HG03280 (cell line): ENCODE results near the gene ERCC4.
"Not testable (repeated sequence)": the region's sequence is repeated elsewhere in the genome, so short reads cannot be mapped to it uniquely, and the experiment has no call there.

Source experiments
- ATAC-seq: cut with Tn5 transposase; IDR thresholded peaks from one replicate; pipeline ENCODE4 v1.9.1; 2021; ENCODE audit warnings: mild to moderate bottlenecking, moderate library complexity; ENCODE audit not compliant: unreplicated experiment

Gene ERCC4

DNA sequence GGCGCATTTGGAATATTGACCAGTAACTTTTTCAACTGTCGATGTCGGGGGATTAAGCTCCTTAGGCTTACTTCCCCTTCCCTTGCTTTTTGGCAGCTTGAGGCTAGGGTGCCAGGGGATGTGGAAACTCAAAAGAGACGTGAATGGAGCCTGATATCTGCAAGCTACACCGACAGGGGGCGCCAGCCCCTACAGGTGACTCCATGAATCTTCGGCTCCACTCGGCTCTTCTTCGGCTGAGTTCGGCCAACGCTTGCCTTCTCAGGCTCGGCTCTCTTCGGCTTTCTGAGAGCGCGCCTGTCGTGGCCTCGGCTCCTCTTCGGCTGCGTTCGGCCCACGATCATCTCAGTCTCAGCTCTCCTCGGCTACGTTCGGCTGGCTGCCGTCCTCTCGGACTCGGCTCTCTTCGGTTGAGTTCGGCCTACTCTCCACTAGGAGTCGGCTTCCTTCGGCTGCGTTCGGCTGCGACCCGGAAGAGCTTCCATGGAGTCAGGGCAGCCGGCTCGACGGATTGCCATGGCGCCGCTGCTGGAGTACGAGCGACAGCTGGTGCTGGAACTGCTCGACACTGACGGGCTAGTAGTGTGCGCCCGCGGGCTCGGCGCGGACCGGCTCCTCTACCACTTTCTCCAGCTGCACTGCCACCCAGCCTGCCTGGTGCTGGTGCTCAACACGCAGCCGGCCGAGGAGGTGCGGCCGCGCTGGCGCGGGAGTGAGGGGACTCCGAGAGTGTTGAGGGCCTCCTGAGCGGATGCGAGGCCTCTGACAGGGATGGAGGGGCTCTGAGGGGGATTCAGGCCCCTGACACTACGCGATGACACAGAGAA lies at the start of gene ERCC4:
ERCC4 (plus strand) TSS at position 472 of the 827 bp plus-strand sequence; CDS start at position 484, 12 bp downstream.
- ATAC-seq: peak; percentile 99

DNA sequence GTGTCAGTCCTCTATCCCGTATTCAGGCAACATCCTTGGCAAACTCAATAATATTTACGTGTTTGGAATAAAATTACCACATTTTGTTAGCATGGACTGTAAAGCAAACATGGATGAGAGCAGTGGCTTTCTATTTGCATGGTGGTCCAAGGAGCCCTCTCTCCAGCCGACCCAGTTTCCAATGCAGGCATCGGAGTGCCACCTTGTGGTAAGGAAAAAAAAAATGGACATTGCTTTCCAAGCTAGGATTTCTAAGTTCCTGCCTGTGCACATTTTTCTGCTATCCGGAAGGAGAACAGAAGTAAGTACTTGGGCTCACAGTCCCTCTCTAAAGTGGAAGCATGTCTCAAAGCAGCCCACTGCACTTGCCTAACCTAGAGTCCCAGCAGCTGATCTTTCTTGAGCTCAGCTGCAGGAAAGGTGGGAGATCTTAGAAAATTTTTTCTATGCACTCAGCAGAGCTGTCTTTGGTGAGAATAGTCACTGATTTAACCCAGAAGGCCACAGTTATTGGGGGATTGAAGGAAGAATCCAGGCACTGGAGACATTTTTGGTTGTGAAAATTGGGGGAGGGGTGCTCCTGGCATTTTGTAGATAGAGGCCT lies 46.0 kb upstream of the ERCC4 start:
- ATAC-seq: no peak

DNA sequence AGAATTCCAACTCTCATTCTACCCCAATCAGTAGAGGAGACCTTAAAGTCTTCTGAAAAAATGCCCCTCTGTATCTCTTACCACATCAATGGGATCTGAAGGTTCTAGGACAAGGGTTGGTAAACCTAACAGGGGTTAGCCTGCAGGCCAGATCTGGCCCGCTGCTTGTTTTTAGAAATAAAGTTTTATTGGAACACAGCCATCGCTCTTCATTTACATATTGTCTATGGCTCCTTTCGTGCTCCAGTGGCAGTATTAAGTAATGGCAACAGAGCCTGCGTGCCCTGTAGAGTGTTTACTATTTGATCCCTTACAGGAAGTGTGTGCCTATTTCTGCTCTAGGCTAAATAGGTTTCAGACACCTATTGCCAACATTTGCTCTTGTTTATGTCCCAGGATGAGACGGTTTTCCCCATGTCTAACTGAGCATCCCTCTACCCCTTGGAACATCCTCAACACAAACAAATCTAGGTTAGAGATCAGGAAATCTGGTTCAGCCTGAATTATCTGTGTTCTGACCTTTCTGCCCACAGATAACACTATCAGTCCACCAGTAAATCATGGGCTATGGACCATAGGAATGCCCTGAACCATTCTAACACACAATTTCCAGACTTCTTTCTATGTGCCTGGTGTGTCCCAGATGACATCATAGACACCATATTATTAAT lies 44.2 kb upstream of the ERCC4 start:
- no peak for ATAC-seq

DNA sequence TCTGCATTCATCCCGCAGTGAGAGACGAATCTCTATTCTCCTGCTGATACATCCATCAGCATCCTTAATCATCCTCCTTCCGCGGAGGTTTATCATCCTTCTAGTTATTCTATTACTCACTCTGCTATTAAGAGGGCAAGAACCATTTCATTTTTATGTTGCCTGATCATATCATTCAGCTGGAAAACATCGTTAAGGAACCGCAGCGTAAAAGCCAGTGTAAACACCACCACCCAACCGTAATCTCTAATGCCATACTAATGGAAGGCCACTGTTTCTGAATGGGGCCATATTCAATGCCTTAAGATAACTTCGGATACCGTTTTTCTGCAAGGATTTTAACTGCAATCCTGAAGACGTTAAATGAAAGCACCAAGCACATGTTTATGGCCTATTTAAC lies 36.7 kb upstream of the ERCC4 start:
- no peak for ATAC-seq

DNA sequence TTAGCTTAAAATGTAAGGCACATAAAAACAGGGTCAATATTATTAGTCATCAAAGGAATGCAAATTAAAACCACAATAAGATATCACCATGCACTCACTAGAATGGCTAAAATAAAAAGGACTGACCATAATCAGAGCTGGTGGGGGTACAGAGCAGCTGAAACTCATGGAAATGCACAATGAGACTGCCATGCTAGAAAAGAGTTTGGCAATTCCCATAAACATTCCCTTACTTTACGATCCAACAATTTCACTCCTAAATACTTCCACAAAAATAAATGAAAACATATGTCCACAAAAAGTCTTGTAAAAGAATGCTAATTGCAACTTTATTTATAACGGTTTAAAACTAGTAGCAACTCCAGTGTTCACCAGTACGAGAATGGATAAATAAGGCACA lies 36.1 kb upstream of the ERCC4 start:
- ATAC-seq: no peak

DNA sequence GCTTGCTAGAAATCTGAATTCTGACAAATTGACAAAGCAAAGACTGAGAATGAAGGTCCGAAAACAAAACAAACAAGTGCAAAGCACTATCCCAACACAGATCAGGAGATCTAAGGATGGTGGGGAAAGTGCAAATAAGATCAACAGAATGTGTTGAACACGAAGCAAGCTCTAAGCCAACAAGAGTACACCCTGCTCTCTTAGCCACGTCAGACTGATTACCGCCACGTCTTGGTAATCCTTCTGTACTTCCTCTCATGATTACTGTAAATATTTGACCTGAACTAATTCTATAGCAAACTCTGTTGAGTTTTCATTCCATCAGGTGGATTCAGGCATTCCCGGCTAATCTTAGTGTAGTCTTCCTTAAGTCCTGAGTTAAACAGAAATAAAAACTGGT lies 34.3 kb upstream of the ERCC4 start:
- ATAC-seq: no peak

DNA sequence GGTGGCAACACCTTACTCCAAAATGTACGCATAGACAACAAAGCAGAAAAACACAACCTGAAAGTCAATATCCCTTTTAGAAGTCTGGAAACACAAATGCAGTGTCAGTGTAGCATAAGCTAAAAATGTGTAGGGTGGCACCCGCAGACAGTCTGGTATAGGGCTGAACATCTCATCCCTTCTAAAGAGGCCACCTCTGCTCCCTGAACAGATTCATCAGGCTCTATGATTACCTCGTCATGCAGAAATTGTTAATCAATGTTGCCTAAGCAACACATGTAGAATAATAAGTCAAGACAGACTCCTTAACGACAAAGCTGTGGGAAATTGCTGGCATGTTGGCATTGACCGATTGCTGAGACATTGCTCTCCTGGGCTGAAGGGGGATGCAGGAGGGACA lies 33.3 kb upstream of the ERCC4 start:
- ATAC-seq: no peak

DNA sequence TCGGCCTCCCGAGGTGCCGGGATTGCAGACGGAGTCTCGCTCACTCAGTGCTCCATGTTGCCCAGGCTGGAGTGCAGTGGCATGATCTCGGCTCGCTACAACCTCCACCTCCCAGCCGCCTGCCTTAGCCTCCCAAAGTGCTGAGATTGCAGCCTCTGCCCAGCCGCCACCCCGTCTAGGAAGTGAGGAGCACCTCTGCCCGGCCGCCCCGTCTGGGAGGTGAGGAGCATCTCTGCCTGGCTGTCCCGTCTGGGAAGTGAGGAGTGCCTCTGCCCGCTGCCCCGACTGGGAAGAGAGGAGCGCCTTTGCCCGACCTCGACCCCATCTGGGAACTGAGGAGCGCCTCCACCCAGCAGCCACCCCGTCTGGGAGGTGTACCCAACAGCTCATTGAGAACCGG lies 30.6 kb upstream of the ERCC4 start:
- ATAC-seq: not testable (repeated sequence)

DNA sequence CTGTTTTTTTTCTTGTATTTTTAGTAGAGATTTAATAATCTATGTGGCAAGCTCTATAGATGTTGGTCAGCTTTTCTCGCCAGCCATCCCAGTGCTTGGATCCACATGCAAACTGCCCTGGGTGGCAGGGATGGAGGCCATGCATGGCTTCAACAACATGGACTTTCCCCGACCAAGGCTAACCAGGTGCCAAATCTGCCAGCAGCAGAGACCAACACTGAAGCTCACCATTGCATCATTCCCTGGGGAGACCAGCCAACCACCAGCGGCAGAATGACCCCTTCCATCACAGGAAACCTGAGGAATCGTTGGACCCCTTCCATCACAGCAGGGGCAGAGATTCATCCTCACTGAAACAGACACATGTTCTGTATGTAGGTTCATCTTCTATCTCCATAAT lies 27.7 kb upstream of the ERCC4 start:
- ATAC-seq: no peak

DNA sequence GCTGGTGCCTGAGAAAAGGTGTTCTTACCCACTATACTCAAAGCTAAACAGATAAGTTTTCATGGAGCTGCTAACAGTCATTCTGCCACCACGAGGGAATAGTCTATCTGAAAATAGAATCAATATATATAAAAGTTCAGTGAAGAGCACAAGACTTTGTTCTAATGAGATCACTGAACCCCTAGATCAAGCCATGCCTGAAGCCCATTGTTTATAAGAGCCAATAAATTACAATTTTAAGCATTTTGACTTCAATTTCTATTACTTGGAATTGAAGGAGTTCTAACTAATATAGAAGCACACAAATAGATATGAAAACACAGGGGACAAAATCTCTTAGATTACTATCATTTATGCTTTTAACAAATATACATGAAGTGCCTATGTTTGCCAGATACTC lies 24.4 kb upstream of the ERCC4 start:
- ATAC-seq: no peak

DNA sequence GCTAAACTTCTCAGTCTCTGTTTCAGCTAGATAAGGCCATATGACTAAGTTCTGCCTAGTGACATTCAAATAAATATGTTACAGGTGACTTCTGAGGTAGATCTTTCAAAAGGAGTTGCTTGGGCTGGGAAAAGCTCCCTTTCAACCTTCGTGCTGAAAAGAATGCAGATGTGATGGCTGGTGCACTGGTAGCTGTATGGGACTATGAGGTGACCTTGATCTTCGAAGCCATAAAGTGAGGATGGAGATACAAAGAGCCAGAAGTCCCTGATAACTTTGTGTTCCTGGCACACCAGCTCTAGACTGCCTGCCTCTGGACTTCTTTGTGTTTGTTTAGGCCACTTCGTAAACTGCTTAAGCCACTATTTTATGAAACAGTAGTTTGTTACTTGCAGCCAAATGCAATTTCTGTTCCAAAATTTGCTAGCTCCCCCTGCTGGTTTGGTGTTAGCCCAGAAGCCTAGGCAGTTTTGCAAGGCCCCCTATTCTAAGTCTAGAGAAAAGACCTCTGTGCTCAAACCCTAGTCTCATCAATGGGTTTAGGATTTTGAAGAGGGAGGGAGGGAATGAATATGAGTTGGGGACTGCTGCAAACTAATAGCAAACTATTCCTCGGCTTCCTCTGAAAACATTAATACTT lies 23.3 kb upstream of the ERCC4 start:
- ATAC-seq: no peak

DNA sequence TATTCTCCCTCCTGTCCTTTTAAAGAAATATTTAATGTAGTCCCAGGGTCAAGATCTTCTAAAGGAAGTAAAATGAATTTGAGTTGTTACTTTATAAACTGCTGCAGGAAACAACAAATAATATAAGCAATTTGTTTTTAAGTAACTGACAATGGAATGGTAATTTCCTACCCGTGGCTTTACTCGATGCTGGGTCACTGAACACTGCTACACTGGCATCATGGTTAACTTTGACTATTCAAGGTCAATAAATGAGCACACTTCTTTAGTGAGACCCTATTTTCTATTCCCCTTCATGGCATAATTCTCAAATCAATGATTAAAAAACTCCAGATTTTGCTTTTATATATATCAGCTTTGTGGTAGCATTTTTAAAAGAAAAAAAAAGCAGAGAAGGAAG lies 22.1 kb upstream of the ERCC4 start:
- ATAC-seq: no peak

DNA sequence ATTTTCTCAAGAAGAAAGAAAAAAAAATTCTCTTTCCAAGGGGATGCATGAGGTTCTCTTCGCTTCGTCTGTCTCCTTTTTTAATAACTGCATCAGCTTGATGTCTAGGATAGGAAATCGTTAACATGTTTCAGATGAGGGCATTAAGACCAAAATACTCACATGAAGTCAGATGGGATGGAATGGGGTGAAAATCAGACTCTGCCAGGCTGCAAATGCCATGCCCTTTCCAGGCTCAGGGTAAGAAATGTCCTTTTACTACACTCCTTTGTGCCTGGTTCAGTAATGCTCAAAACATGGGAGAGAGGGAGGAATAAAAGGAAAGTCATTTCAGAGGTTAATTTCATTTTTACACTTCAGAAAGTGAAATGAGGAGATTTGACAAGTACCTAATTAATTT lies 21.7 kb upstream of the ERCC4 start:
- no peak for ATAC-seq

DNA sequence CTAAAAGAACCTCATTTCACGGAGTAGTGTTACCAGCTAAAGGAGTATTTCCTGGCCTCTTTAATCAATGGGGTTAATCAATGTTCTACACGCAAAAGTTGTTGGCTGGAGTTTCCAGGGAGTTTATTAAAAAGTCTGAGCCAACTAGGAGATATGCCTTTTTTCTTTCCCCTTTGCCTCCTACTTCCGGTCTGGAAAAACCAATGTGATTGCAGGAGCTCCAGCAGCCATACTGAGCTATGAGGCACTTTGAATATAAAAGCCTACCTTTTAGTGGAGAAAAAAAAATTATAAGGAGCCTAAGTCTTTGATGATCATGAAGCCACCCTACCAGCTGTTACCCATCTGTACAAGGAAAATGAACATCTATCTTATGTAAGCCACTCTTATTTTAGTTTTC lies 17.9 kb upstream of the ERCC4 start:
- ATAC-seq: no peak

DNA sequence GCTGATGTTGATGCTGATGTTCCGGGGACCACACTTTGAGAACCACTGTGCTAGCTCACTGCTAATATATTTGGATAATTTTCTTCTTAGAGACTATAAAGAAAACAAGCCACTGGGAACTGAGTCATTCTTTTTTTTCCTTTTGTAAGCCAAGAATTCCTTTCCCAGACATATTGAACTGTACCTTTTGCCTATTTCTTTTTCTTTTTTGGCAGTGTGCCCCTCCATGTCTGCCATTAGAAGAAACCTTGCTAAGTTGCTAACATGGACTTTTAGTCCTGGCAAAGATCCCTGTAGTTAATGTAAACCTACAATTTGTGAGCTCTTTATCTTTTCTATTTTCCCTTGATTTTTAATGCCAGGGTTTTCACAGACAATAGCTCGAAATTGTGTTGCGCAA lies 17.3 kb upstream of the ERCC4 start:
- ATAC-seq: no peak

DNA sequence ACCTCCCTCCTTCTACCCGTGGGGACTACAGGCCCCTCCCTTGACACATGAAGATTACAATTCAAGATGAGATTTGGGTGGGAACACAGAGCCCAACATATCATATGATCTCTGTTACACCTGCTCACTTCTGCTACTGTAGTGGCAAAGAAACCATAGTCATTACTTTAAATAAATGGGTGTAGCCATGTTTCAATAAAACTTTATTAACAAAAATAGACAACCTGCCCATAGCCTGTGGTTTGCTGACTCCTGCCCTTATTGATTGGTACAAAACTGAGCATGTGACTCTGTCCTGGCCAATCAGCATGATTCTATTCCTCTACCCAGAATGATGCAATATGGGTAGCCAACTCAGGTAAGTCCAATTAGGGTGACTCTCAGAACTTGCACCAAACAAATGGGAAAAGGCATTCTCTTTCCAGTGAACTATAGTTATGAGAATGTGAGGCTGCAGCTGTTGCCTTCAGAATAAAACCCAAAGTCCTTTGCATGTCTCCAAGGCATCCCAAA lies 15.7 kb upstream of the ERCC4 start:
- no peak for ATAC-seq

DNA sequence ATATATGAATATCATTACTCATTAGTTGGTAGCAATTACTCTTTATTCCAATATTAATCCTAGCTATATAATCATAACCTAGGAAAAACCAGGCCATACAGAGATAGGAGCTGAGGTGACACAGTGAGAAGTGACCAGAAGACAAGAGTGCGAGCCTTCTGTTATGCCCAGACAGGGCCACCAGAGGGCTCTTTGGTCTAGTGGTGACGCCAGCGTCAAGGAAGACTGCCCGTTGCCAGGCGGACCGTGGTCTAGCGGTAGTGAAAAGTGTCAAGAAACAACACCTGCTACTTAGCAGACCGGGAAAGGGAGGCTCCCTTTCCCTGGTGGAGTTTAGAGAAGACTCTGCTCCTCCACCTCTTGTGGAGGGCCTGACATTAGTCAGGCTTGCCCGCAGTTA lies 15.1 kb upstream of the ERCC4 start:
- ATAC-seq: not testable (repeated sequence)

DNA sequence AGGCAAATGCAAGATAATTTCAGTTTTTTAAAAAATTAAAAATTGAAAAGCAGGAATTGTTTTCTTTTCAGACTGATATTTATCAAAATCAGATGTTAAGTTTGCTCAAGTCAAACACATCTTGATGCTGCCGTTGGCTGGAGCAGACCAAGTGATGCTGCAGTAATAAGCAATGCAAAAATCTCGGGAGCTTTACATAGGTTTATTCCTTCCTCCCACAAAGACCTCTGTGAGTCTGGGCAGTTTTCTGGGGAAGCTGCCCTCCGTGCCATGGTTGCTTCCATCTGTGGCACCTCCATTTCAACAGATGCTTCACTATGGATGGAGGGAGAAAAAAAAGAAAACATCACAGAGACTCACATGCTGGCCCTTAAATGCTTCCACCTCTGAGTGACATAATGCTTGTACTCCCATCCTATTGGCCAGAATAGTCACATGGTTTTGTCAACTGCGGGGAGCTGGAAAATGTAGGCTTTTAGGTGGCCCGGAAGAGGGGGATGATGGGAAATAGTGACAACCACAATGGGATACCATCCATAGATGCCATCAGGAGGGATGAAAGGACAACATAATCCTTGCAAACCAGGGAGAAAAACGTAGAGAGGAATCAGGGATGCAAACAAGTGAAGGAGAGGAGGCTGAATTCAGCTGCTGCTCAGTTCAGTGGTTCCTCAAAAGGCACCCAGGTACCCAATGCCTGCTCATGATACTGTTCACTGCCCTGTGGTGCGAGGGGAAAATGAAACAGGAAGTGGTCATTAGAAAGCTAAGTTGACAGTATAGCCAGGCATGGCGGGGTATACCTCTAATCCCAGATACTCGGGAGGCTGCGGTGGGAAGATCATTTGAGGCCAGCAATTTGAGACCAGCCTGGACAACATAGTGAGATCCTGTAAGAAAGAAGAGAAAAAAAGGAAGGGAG lies 13.5 kb upstream of the ERCC4 start:
- no peak for ATAC-seq

DNA sequence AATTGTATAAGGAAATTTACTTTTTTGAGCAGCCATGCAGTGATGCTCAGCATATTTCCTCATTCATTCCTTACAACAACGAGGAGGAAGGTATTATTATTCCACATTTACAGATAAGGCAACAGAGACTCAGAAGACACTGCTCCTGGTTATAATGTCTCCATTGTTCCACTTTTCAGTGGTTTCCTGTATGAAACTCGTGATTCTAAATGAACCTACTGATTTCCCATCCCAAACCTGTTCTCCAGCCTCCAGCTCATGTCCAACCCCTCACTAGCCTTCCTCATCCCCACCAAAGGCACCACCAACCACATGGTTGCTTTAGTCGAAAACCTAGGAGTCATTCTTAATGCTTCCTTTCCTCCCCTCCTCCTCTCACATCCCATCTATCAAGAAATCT lies 12.5 kb upstream of the ERCC4 start:
- ATAC-seq: no peak

DNA sequence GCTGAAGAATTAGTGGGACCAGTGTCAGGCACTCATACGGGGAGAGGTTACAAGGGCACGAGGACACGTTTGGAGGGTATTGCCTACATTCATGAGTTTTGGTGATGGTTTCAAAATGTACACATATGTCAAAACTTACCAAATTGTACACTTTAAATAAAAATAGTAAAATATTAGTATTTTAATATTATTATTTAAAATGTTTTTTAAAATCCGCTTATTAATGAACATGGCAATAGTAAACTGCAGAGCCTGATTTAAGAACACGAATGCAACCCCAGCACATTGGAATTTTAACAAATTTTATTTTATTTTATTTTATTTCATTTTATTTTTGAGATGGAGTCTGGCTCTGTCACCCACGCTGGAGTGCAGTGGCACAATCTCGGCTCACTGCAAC lies 10.9 kb upstream of the ERCC4 start:
- ATAC-seq: no peak
